GM18526 (cell line): ENCODE measurements around the gene FGFRL1.

Experiments used
- POLR2A ChIP-seq: IDR thresholded peaks from 3 replicates; pipeline ENCODE4 v1.6.1; 2011; ENCODE audit not compliant: insufficient read length; ENCODE audit errors: extremely low read depth

FGFRL1 gene

DNA sequence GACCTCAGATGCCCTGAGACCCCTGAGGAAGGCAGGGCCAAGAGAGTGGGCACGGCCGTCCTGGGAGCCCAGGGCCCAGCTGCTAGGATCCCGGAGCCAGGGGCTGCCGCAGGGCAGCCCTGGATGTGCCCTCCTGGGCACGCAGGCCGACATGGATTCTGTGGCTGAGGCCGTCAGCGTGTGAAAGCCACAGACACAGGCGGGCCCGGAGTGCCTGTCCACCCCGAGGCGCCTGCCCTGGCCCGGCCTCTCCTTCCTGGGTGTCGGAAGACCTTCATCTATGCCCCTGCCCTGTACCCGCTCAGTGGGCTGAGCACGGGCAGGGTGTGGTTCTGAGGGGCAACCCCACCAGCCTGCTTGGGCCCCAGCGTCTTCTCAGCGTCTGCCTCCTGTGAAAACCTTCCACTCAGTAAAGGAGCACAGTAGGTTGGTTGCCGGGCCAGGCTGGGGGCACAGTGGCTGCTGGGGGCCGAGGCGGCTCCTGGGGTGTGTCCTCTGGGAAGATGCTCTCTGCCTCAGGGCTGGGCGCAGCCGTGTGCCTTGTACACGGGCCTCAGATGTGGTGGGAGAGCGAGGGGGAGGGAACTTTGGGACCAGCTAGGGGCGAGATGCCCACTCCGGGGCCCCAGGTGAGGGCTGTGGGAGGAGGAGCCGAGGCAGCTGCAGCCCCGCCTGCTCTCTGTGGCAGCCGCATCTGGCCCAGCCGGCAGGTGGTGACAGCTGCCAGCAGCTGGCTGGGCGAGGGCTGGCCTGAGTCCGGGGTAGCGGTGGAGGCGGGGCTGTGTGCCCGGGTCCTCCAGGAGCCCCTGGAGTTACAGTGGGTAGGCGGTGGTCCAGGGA is 20.8 kb downstream of the FGFRL1 start:
- no peak for TF ChIP-seq POLR2A

DNA sequence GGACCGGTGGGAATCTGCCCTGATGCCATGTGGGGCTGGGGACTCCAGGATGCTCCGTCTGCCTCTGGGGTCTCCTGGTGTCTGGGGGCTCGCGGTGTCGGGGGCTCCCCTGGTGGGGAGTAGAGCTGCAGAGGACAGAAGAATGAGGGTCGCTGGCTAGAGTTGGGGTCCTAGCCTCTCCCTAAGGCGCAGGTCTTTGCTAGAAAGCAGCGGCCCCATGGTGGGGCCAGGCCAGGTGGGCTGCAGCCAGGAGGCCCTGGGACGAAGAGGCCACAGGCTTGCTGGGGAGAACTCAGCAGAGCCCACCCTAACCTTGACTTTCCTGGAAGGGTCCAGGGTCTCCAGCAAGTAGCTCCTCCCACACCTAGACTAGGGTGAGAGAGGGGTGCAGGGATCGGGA is 21.4 kb downstream of the FGFRL1 start:
- TF ChIP-seq POLR2A, result no peak

DNA sequence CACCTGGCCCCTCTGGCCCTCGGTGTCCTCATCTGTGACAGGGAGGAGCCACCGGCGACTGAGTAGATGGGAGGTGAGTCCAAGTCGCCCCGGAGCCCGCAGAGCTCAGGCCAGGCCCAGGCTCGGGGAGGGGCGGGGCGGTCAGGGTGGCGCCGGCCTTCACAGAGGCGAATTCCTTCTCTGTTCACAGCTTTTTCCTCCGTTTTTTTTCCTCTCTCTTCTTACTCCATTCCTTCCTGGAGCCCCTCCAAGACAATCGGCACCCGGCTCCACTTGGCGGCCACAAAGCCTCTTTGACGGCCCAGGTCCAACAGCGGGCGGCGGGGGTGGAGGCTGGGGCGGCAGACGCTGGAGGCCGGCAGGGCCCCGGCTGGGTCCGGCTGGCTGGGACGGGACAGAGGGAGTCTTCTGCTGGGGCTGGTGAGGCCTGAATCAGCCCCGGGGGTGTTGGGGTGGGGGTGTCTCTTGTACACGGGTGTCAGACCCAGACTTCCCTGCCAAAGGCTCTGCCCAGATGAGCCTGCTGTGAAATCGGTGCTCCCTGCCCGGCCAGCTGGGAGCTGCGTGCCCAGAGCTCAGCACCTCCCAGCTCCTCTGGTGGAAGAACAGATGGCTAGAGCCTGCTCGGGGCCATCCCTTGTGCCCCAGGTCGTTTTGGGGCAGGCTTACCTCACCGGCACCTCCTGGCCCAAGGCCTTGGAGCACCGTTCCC is 22.6 kb downstream of the FGFRL1 start:
- no peak for TF ChIP-seq POLR2A

DNA sequence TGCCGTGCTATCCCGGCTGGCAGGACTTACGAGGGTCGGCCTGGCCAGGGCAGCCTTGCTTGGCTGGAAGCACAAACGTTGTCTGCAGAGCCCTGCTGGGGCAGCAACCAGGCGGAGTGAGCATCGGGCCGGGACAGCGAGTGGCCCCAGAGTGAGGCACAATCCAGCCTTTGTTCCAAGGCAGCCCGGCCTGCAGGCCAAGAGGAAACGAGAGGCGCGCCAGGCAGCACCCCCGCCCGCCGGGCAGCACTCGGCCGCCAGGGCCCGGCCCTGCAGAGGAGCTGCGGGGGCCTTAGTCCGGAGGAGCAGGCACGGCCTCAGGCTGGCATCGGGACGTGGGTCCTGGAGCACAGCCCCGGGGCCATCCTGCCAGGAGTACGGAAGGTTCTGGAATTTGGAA is 24.1 kb downstream of the FGFRL1 start:
- no peak for TF ChIP-seq POLR2A

DNA sequence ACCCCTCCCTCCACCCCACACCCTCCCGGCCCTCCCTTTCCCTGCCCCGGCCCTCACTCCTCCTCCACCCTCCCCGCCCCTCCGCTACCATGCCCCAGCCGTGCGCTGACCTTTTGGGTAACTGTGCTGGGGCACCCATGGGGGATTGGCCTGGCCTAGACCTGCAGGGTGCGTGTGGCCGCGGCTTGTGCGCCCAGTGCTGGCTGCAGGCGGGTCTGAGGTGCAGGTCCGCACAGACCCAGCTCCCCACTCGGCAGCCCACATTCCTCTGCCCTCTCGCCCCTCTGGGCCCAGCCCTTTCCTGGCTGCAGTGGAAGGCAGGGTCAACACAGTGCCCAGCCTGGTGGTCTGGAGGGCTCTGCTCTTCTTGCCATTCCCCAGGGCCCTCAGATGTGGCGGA is 24.7 kb downstream of the FGFRL1 start:
- no peak for TF ChIP-seq POLR2A

DNA sequence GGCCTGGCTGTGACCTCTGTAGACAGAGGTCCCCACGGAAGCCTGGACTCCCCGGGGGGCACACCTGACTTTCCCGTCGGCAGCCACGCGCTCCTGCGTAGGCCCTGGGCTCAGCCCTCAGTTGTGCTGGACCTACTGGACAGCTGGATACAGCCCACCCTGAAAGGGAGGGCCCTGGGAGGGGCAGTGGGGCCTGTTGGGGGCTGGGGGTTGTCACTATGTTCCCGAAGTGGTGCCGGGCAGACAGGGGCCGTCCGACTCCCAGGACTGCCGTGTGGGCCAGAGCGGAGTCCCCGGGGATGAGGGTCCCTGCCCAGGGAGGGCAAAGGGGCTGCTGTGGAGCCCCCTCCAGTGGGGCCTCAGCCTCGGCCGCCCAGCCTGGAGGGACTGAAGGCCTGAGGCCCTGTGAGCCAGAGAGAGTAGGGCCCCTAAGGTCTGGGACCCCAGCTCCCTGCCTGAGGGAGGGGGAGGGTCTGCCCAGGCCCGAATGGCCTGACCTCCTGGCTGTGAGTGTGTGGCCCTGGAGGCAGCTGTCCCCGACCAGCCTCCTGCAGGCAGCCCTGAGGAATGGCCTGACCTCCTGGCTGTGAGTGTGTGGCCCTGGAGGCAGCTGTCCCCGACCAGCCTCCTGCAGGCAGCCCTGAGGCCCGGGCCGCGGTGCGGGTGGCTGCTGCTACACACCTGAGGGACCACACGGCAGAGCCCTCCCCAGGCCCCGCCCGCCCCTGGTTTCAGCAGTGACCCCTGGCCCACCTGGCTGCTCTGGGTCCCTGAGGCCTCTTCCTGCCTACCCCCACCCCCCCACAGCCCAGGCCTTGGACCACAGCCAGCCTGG is 25.8 kb downstream of the FGFRL1 start:
- TF ChIP-seq POLR2A, result no peak

DNA sequence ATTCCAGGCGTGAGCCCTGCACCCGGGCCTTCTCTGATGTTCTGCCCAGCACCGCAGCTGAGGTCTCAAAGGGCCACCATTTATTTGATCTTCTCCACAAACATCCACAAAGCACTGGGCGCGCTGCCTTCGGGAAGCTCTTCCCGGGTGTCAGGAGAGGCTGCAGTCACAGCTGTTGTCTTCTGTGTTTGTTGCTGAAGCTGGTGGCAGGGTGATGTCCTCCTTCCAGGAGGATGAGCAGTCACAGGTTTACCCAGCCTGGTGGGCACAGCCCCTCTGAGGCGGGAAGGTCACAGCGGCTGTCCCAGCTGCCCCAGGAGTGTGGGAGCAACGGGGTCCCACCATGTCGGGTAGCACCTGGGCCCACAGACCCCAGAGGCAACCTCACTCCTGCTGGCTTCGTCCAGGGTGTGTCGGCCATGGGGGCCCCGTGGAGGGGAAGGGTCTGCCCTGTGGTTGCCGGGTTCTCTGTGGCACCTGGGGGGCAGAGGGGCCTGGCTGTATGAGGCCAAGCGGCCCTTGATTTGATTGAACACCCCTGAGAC is 27.6 kb downstream of the FGFRL1 start:
- no peak for TF ChIP-seq POLR2A

DNA sequence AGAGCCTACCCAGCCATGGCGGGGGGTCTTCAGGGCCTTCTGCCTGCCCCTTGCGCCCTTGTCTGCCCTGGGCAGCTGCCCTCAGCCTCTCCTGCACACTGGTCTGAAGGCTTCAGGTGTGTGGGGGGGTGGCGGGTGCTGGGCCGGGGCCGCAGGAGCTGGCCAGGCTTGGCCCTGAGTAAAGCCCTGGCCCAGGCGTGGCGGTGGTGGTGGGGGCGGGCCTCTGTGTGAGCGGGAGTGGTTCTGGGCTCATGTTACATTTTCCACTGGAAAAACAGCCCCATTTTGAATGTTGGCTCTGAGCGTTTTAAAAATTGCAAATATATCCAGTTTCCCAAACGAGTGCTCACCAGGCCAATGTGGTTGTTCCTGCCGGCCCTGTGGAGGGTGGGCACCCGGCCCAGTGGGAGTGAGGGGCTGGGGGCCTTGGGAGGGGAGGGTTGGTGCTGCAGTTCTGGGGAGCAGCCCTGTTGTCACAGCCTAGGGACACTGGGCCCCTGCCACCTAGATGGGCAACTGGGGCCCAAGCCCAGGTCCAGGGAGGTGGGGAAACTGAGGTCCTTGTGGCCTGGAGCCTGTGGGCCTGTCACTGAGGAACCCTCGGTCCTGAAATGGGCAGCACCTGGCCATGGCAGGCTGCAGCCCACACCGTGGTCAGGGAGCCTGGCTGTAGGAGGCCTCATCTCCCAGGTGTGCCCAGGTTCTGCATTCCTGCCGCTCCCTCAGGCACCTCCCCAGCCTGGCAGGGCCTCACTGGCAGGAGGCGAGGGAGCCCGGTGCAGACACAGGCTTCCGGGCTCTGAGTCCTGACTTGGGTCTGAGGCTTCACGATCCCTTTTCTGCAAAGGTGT is 28.3 kb downstream of the FGFRL1 start:
- TF ChIP-seq POLR2A, result no peak

DNA sequence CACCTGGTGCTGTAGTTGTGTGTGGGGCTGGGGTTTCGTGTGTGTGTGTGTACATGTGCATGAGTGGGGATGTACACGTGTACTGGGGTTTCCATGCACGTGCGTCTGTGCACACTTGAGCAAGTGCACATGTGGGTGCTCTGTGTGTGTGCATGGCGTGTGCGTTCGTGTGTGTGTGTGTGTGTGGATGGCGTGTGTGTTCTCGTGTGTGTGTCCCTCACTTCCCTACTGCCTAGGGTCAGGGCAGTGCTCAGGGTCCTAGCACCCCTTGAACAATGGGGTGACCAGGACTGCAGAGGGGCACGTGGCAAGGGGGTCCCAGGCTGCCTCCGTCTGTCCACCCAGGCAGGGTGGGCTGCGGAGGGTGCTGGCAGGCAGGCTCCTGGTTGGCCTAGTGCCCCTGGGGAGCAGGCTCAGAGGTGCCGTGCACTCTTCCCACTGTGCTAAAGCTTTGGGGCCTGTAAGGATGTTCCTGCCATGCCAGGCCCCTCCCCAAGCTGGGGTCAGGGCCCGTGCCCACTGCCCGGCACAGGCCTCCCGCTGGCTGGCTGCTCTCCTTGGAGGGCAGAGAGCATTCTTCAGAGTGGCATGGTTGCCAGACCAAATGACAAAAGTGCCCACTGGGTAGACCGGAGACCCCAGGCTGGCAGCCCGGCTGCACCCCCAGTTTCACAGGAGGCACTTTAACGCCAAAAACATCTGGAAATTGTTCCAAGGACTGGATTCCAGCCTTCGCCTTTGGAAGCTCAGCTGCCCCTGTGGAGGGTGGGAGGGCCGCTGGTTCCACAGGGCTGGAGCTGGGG is 29.1 kb downstream of the FGFRL1 start:
- TF ChIP-seq POLR2A, result no peak

DNA sequence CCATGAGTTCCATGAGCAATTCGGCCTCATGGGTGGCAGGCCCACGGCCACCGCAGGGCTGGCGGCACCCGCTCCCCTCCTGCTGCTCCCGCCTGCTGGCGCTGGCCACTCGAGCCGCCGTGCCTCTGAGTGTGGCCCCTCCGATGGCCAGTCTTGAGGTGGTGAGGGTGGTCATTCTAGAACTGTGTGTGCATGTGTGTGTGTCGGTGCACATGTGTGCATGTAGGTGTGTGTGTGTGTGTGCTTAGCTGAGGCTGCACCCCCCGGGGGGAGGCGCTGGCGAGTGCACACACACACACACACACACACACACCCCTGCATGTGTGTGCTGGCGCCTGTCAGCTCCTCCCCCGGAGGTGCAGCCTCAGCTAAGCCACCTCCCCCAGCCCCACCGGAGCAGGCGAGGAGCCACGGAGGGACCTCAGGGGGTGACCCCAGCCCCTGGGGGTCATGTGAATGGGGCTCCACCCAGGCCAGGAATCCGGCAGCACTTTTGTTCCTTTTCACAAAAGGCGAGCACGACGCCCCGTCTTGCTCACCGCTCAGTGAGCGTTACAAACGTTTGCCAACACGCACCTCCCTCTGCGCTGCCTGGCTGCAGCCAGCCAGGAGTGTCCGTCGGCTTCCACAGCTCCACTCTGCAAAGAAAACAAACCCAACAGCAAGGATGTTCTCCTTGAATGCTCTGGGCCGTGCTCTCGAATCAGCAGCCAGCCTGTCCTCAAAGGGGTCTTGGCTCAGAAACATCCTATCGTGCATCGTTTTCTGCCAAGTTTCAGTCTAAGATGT is 29.9 kb downstream of the FGFRL1 start:
- TF ChIP-seq POLR2A, result no peak

DNA sequence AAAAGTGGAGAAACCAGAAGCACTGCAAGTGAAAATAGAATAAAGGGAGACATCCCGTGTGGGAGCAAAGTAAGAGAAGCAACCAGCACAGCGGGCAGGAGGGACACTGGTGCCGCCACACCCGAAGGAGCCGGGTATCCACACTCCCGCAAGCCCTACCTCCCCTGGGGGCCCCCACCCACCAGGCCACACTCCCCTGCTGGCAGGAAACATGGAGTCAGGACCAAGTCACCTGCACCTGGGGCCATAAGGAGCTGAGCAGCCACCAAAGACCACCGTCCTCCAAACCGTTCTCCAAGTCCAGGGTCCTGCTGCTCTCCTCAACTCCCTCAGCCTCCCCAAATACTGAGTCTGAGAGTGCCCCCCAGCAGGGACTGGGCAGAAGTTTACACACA is 30.5 kb downstream of the FGFRL1 start:
- no peak for TF ChIP-seq POLR2A

DNA sequence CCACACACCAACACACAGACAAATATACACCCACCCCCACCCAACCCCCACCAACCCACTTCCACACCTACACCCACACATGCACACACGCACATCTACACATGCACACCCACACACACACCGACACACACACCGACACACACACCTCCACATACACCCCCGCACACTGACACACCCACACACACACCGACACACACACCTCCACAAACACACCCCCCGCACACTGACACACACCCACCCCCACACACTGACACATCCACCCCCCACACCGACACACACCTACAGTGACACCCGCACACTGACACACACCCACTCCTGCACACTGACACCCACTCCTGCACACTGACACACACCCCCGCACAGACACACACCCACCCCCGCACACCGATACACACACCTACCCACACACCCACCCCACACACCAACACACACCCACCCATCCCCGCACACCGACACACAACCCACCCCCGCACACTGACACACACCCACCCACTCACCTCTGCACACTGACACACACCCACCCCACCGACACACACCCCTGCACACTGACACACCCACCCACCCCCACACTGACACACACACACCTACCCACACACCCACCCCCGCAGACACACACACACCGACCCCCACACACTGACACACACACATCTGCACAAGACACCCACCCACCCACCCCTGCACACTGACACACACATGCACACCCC is 31.1 kb downstream of the FGFRL1 start:
- TF ChIP-seq POLR2A, result no peak
